ENCODE results near the gene WARS2. TPM values are rescaled to one million over a fixed set of nuclear protein-coding genes. Genes with fewer than 3 reads are reported as not detected.

The WARS2 gene
- total RNA-seq, 6 experiments from 2014 or later = 4.3 to 8.7 (median 6.2) TPM

GRCh38 chr1:119069682-119070081 is 70.8 kb downstream of the WARS2 start:
- Histone ChIP-seq H3K27me3 (no peaks in the 10 kb centered on the region), H3K4me3 (no peak overlapping the region), H3K9me3 (no peaks in the 10 kb centered on the region), H3K4me1 (no peaks in the 10 kb centered on the region), H3K27ac (no peak overlapping the region), H3K36me3 (no peaks in the 10 kb centered on the region)
- DNase-seq (no peak), ATAC-seq (no peak)
- TF ChIP-seq, protein P1, sequence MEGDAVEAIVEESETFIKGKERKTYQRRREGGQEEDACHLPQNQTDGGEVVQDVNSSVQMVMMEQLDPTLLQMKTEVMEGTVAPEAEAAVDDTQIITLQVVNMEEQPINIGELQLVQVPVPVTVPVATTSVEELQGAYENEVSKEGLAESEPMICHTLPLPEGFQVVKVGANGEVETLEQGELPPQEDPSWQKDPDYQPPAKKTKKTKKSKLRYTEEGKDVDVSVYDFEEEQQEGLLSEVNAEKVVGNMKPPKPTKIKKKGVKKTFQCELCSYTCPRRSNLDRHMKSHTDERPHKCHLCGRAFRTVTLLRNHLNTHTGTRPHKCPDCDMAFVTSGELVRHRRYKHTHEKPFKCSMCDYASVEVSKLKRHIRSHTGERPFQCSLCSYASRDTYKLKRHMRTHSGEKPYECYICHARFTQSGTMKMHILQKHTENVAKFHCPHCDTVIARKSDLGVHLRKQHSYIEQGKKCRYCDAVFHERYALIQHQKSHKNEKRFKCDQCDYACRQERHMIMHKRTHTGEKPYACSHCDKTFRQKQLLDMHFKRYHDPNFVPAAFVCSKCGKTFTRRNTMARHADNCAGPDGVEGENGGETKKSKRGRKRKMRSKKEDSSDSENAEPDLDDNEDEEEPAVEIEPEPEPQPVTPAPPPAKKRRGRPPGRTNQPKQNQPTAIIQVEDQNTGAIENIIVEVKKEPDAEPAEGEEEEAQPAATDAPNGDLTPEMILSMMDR (IDR thresholded peaks at IDR 0.05) = no peak
- TF ChIP-seq POLR2A (IDR thresholded peaks at IDR 0.05) = no peak
- intact Hi-C loops (cut with DNase I) = no loop called here
- 48% methylated on average over 4 of the region's 5 CpGs for WGBS (ENCODE audit: insufficient coverage, low coverage, low lambda C conversion rate, missing lambda C conversion rate)

DNA sequence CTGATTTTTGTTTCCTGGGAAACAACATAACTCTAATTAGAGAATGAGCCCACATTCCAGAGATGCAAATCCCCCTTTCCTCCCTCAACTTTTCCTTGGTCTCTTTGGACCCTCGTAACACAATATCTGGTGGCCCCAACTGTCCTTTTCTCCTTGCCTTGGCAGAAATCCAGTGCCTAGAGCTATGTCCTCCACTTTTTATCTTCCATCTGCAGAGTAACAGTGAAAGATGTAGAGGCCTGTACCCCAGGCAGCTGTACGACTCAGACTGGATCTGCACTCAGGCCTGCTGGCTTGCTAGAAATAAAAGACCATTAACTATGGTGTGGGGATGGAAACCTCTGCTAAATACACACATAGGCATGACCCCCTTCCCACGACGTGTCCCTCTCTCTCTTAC is 72.0 kb downstream of the WARS2 start:
- Histone ChIP-seq H3K36me3 (no peaks in the 10 kb centered on the region), H3K9me3 (no peaks in the 10 kb centered on the region), H3K4me3 (no peak overlapping the region), H3K27me3 (no peaks in the 10 kb centered on the region), H3K4me1 (no peaks in the 10 kb centered on the region), H3K27ac (no peak overlapping the region)
- WGBS (ENCODE audit: insufficient coverage, low coverage, low lambda C conversion rate, missing lambda C conversion rate) = 71% methylated on average over 4 of the region's 4 CpGs
- TF ChIP-seq POLR2A (IDR thresholded peaks at IDR 0.05) = no peak
- TF ChIP-seq, protein P1 (IDR thresholded peaks at IDR 0.05) = no peak
- DNase-seq = no peak
- ATAC-seq = no peak
- intact Hi-C loops (cut with DNase I) = no loop called here

DNA sequence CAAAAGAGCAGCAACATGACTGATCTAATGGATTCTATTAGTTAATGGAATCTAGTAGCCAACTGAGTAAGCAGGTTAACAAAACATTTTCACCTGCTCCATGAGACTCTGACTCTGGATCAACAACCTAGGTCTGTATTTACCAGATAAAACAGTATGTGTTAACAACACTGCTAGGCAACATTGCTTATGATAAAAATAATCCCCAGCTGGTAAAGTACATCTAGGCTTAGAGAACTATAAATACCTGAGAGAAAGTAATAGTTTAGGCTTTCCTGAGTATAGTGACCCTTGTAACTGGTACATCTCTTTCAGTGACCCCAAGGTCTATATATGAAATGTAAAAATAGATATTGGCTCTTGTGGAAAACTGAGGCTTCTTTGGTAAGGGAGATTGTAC is 78.8 kb downstream of the WARS2 start:
- H3K36me3 ChIP-seq = no peaks in the 10 kb centered on the region
- DNase-seq (no peak), ATAC-seq (no peak)
- intact Hi-C loops (cut with DNase I) = no loop called here
- no peak overlapping the region for H3K4me3 ChIP-seq
- no peaks in the 10 kb centered on the region for H3K9me3 ChIP-seq
- no peak overlapping the region for H3K27ac ChIP-seq
- H3K27me3 ChIP-seq = no peaks in the 10 kb centered on the region
- TF ChIP-seq, protein P1 (IDR thresholded peaks at IDR 0.05) = no peak
- TF ChIP-seq POLR2A (IDR thresholded peaks at IDR 0.05) = no peak
- H3K4me1 ChIP-seq = no peaks in the 10 kb centered on the region

DNA sequence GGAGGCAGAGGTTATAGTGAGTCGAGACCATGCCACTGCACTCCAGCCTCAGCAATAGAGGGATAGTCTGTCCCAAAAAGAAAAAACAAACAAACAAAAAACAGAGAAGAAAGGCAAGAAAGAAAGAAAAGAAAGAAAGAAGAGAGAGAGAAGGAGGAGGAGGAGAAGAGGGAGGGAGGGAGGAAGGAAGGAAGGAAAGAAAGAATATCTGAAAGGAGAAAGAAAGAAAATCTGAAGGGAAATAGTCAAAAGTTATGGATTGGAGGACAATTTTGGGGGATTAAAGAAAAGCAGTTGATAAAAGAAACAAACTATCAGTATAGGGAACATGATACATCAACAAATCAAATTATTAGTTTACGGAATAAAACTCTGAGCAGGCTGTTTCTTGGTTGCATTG is 84.9 kb downstream of the WARS2 start:
- intact Hi-C loops (cut with DNase I) = no loop called here
- Histone ChIP-seq H3K9me3 (no peaks in the 10 kb centered on the region), H3K27me3 (no peaks in the 10 kb centered on the region), H3K27ac (no peak overlapping the region), H3K4me1 (no peaks in the 10 kb centered on the region), H3K4me3 (no peak overlapping the region), H3K36me3 (no peaks in the 10 kb centered on the region)
- DNase-seq (no peak), ATAC-seq (no peak)
- TF ChIP-seq POLR2A (IDR thresholded peaks at IDR 0.05) = no peak
- TF ChIP-seq, protein P1 (IDR thresholded peaks at IDR 0.05) = no peak
- WGBS (ENCODE audit: insufficient coverage, low coverage, low lambda C conversion rate, missing lambda C conversion rate) = 92% methylated on average over 2 of the region's 2 CpGs

- H3K9me3 ChIP-seq = no peaks in the 10 kb centered on the region
- TF ChIP-seq, protein P1 (IDR thresholded peaks at IDR 0.05) = no peak
- TF ChIP-seq POLR2A (IDR thresholded peaks at IDR 0.05) = no peak
- intact Hi-C loops (cut with DNase I) = no loop called here
These were observed 86.5 kb downstream of the WARS2 start for GRCh38 chr1:119053917-119054316.

More at GRCh38 chr1:119053917-119054316, 86.5 kb downstream of the WARS2 start:
- no peaks in the 10 kb centered on the region for H3K27me3 ChIP-seq
- WGBS (ENCODE audit: insufficient coverage, low coverage, low lambda C conversion rate, missing lambda C conversion rate) = 95% methylated on average over 1 of the region's 1 CpG
- ATAC-seq = no peak
- H3K4me3 ChIP-seq = no peak overlapping the region
- no peak for DNase-seq
- no peaks in the 10 kb centered on the region for H3K36me3 ChIP-seq
- no peaks in the 10 kb centered on the region for H3K4me1 ChIP-seq
- H3K27ac ChIP-seq = no peak overlapping the region

All from right lobe of liver (tissue), 6 donors.